GM19193 (cell line): ENCODE data around the gene TBL1X.

Experiments
- POLR2A ChIP-seq: IDR thresholded peaks from 4 replicates; pipeline ENCODE4 v1.6.1; 2011; ENCODE audit not compliant: insufficient read depth, insufficient read length; ENCODE audit errors: extremely low read depth

TBL1X gene

GRCh38 chrX:9443327-9443726, 21.5 kb upstream of the TBL1X start:
- TF ChIP-seq POLR2A, result no peak

- TF ChIP-seq POLR2A, result no peak
These were observed 17.0 kb upstream of the TBL1X start for GRCh38 chrX:9447906-9448305.

- TF ChIP-seq POLR2A, result no peak
These were observed 8.4 kb upstream of the TBL1X start for GRCh38 chrX:9456250-9457074.

- TF ChIP-seq POLR2A, result no peak
These were observed 6.3 kb upstream of the TBL1X start for GRCh38 chrX:9458516-9459078.

DNA sequence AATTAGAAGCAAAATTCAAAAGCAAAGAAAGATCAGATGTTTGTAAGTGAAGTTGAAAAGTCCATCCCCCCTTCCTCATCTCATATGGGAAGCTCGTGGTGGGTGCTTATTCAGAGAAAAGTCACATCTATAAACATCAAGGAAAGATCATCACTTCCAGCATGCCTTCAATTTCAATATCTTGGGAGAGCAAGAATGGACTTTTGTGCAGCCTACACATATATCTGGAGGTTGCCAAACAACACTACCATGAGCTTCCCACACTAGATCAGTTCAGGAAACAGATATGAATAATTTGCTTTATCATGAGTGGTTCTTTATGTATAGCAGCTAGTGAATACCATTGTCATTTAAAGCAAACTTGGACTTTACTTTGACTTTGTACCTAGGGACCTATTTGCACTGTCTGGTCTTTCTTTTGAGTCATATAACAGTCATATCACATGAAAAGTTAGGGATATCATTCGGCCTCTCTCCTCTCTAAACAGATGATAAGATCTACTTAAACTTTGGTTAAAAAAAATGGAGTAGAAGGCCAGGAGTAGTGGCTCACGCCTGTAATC, 5.6 kb upstream of the TBL1X start:
- TF ChIP-seq POLR2A, result no peak

- TF ChIP-seq POLR2A, result no peak
These were observed 3.8 kb upstream of the TBL1X start for GRCh38 chrX:9461087-9461486.

- TF ChIP-seq POLR2A, result no peak
These were observed 2.4 kb upstream of the TBL1X start for GRCh38 chrX:9462456-9462855.

DNA sequence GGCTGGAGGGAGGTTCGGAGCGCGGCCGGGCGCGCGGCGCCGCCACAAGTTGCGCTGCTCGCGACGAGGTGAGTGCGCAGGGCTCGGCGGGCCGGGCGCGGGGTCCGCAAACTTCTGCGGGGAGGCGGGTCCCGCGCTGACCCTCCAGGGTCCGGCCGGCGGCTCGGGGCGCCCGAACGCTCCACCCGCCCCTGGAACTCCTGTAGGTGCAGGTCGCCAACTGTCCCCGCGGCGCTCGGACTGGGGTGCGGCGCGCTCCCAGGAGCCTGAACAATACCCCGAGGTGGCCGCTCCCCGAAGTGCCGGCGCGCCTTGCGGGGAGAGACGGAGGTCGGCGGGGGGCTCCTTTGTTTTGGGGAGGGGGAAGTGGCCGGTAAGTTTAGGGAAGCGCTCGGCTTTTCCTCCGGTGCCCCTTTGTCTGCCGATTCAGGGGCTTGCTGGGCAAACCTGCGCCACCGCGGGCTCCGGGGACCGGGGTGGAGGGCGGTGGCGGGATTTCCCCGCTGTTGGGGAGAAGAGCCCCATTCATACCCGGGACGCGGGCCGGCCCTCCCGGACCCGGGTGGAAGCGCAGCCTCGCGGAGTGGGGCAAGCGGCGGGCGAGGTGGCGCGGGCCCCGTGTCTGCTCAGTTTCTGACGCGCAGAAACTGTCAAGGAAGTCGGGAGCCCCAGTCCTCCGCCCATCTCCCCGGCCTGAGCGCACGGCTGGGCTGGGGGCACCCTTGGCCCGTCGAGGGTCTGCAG, 694 bp downstream of the TBL1X start:
- no peak for TF ChIP-seq POLR2A

DNA sequence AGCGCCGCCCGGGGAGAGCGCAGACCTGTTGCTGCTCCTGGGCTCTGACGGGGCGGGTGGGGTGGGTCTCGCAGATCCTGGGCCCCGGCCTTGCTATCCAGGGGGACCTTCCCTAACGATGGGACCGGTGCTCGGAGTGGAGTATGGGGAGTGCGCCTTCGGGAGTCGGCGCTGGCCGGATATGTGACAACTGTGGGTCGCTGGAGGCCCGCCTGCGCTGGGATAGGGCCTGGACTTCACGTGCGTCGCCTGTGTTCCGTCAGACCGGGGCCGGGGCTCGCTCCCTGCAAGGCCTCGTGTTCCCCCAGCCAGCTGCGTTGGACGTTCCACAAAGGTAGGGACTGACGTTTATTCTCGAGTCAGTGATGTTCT, 1.3 kb downstream of the TBL1X start:
- TF ChIP-seq POLR2A, result no peak

- no peak for TF ChIP-seq POLR2A
These were observed 1.9 kb downstream of the TBL1X start for GRCh38 chrX:9466736-9467135.

DNA sequence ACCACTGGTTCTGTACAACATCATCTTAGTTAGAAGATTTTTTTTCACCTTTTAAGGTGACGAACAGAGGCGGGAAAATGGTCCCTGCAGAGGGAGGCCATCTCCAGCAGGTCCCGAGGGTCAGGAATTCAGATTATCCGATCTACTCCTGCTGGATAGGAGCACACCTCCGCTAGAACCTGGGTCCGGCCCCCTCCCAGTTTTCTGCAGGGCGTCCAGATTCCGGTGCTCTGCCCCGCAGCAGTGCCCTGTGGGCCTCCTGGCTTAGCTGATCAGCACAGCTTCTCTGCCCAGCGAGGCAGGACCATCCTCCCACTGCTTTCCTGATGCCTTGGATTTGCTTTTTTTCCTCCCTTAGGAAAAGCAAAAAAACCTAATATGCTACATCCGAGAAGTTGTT, 2.3 kb downstream of the TBL1X start:
- TF ChIP-seq POLR2A, result no peak

DNA sequence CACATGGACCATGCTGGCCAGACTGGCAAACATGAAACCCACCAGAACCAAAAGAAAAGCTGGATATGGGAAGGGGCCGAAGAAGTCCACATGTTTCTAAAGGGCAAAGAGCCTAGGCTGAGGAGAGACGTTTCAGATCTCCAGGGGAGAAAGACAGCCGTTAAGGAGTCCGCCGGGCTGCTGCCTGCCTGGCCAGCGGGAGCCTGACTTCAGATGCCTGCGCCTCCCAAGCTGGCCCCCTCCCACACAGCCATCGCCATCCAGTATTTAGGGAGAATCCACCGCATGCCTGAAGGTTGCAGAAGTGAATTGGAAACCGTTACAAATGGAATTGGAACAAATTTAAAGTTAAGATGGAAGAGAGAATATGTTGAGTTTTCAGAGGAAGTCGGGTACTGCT, 2.9 kb downstream of the TBL1X start:
- no peak for TF ChIP-seq POLR2A

DNA sequence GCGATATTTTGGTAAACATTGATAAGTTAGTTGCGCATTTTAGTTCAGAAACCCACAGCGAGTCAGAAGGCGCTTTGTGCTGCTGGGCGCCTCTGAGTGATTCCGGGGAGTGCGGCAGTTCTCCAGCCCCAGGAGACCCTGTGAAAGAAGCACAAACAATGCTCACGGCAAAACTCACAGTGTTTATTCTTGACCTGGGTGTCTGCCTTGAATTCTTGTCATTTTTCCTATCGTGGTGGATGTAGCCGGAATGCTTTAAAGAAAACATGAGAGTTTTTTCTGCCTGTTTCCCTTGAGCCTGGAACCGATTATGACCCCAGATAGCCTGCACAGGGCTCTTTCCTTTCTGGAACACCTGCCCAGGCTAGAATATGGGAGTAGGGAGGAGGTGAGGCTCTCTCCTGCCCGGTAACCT, 6.7 kb downstream of the TBL1X start:
- TF ChIP-seq POLR2A, result no peak

GRCh38 chrX:9473708-9474107, 8.8 kb downstream of the TBL1X start:
- no peak for TF ChIP-seq POLR2A

- TF ChIP-seq POLR2A, result no peak
These were observed 11.1 kb downstream of the TBL1X start for GRCh38 chrX:9475984-9476383.
